ENCODE data around the gene CCNJ. TPM values are rescaled to one million over a fixed set of nuclear protein-coding genes. Genes with fewer than 3 reads are reported as not detected.
"Not testable (repeated sequence)": the region's sequence is repeated elsewhere in the genome, so short reads cannot be mapped to it uniquely, and the experiment has no call there.

CCNJ gene
- total RNA-seq: 1 to 10 TPM; 6.9 to 8.0 TPM
- 5.7 TPM for polyA plus RNA-seq (2013, experiment 1 of 2)
- 6.2 TPM for polyA plus RNA-seq (2013, experiment 2 of 2)
- 10.4 to 43.2 (median 16.4) reads per million in 172 experiments for total RNA-seq

- H3K4me3 ChIP-seq (ENCODE audit: low read length): peak within 1 kb of the TSS; percentile 98
- Mint-ChIP-seq H3K27ac (peak within 1 kb of the TSS; percentile 80), H3K36me3 (ENCODE audit: low read depth) (peaks cover 23% of the 10 kb centered on the region), H3K4me3 (peak within 1 kb of the TSS; percentile 95), H3K4me1 (ENCODE audit: low read depth) (peaks cover 53% of the 10 kb centered on the region), H3K27me3 (peaks cover 8% of the 10 kb centered on the region), H3K9me3 (no peaks in the 10 kb centered on the region)
- ATAC-seq (ENCODE audit: poor library complexity): peak; percentile 84
- TF ChIP-seq CTCF (IDR thresholded peaks at IDR 0.05): no peak
- H3K9me3 ChIP-seq (ENCODE audit: control insufficient read depth in 1 of 2, insufficient read depth in 1 of 2, low read length in 2 of 2): no peaks in the 10 kb centered on the region
- CTCF ChIA-PET: no interaction called here
- DNase-seq: peak; percentile 64 to 91 (median 77)
- POLR2A ChIA-PET: interaction anchor here (0.6 to 2.9 kb wide), 6 partner anchors 10 to 388 kb away, joined by 3 to 32 read pairs (median 4); partner anchors contain the start of genes TCTN3 and ZNF518A
- peak within 1 kb of the TSS; percentile 52 to 59 for H3K27ac ChIP-seq (ENCODE audit: low read depth in 1 of 2, low read length in 2 of 2)
- intact Hi-C loops (cut with DNase I, micrococcal nuclease): loop anchor here (1.0 to 10.0 kb wide), 6 partner anchors 47 to 388 kb away; partner anchors contain the start of genes ZNF518A (in 2 of the 2), ALDH18A1 (in 1 of the 2) and TCTN3 (in 1 of the 2)
- H3K4me1 ChIP-seq (ENCODE audit: insufficient read depth, low read length): peaks cover 21% of the 10 kb centered on the region
- peaks cover 4 to 5% of the 10 kb centered on the region in 2 experiments for H3K27me3 ChIP-seq (ENCODE audit: control insufficient read depth in 1 of 2, insufficient read depth in 2 of 2, low read length in 2 of 2)
- peaks cover 9% of the 10 kb centered on the region for H3K36me3 ChIP-seq (ENCODE audit: insufficient read depth, low read length)
Measured at GRCh38 chr10:96043033-96043892, at the start of gene CCNJ. Gene CCNJ, plus strand, starts transcription at chr10:96043583. Its CDS starts 811 bp downstream, at chr10:96044394.

- H3K4me3 ChIP-seq (ENCODE audit: low read length); H3K9me3 ChIP-seq (ENCODE audit: control insufficient read depth in 1 of 2, insufficient read depth in 1 of 2, low read length in 2 of 2); H3K9me3 Mint-ChIP-seq: not testable (repeated sequence)
Measured at GRCh38 chr10:95994376-95994775, 49.0 kb upstream of the CCNJ start.

GRCh38 chr10:95998255-95998784 is 45.1 kb upstream of the CCNJ start:
- ChIA-PET CTCF (no interaction called here), POLR2A (no interaction called here)
- no peaks in the 10 kb centered on the region for H3K4me1 Mint-ChIP-seq (ENCODE audit: low read depth)
- Histone ChIP-seq H3K27me3 (ENCODE audit: control insufficient read depth in 1 of 2, insufficient read depth in 2 of 2, low read length in 2 of 2) (no peaks in the 10 kb centered on the region), H3K36me3 (ENCODE audit: insufficient read depth, low read length) (no peaks in the 10 kb centered on the region), H3K9me3 (ENCODE audit: control insufficient read depth in 1 of 2, insufficient read depth in 1 of 2, low read length in 2 of 2) (no peaks in the 10 kb centered on the region), H3K4me3 (ENCODE audit: low read length) (no peak overlapping the region), H3K4me1 (ENCODE audit: insufficient read depth, low read length) (no peaks in the 10 kb centered on the region), H3K27ac (ENCODE audit: low read depth in 1 of 2, low read length in 2 of 2) (no peak overlapping the region)
- no peak for TF ChIP-seq CTCF (IDR thresholded peaks at IDR 0.05)
- ATAC-seq (ENCODE audit: poor library complexity) (no peak), DNase-seq (no peak)
- intact Hi-C loops (cut with DNase I, micrococcal nuclease): no loop called here
- no peak overlapping the region for H3K27ac Mint-ChIP-seq
- no peaks in the 10 kb centered on the region for H3K36me3 Mint-ChIP-seq (ENCODE audit: low read depth)
- no peaks in the 10 kb centered on the region for H3K27me3 Mint-ChIP-seq
- H3K4me3 Mint-ChIP-seq: no peak overlapping the region
- H3K9me3 Mint-ChIP-seq: no peaks in the 10 kb centered on the region

More at GRCh38 chr10:95994376-95994775, 49.0 kb upstream of the CCNJ start:
- H3K36me3 Mint-ChIP-seq (ENCODE audit: low read depth); DNase-seq; H3K4me3 Mint-ChIP-seq; intact Hi-C loops (cut with DNase I, micrococcal nuclease); ATAC-seq (ENCODE audit: poor library complexity); CTCF ChIA-PET; H3K27me3 Mint-ChIP-seq; H3K27me3 ChIP-seq (ENCODE audit: control insufficient read depth in 1 of 2, insufficient read depth in 2 of 2, low read length in 2 of 2); H3K36me3 ChIP-seq (ENCODE audit: insufficient read depth, low read length); POLR2A ChIA-PET; H3K4me1 ChIP-seq (ENCODE audit: insufficient read depth, low read length); H3K27ac Mint-ChIP-seq; H3K27ac ChIP-seq (ENCODE audit: low read depth in 1 of 2, low read length in 2 of 2); H3K4me1 Mint-ChIP-seq (ENCODE audit: low read depth): not testable (repeated sequence)

All from CD4-positive, alpha-beta T cell (primary cell).